Measurements from ENCODE around the gene FAM107A.

The FAM107A gene

DNA sequence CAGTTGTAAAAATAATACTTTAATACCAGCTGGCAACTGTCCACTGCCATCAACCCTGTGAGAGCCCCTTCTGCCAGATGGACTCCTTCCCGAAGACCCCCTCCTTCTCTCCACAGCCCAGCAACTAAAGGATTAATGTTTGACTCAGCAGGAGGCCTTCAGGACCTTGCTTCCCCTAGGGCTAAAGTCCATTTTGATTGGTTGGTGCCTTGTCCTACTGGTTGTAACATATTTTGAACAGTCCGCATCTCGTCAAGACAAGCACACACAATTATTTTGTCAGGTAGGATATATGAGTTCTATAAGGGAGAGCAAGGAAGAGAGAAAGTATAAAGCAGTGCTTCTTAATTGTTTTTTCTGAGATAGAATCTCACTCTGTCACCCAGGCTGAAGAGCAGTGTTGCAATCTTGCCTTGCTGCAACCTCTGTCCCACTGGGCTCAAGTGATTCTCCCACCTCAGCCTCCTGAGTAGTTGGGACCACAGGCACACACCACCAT lies 58.9 kb downstream of the FAM107A start:
- no peak for TF ChIP-seq CTCF (conservative IDR thresholded peaks at IDR 0.05; ENCODE audit: low read depth, low read length)
- H3K4me3 ChIP-seq (ENCODE audit: low read length) = no peak overlapping the region
- DNase-seq (ENCODE audit: low read depth) = no peak

- no peak for TF ChIP-seq CTCF (conservative IDR thresholded peaks at IDR 0.05; ENCODE audit: low read depth, low read length)
- DNase-seq (ENCODE audit: low read depth) = no peak
- H3K4me3 ChIP-seq (ENCODE audit: low read length) = no peak overlapping the region
Observed at GRCh38 chr3:58514405-58514804, 62.8 kb downstream of the FAM107A start.
